Testis (tissue), 5 donors: ENCODE results near the gene SMAP2. TPM values are rescaled to one million over a fixed set of nuclear protein-coding genes. Genes with fewer than 3 reads are reported as not detected.
"Not testable (repeated sequence)": the region's sequence is repeated elsewhere in the genome, so short reads cannot be mapped to it uniquely, and the experiment has no call there.

Experiments used
- DNase-seq: peaks from one replicate; pipeline ENCODE4 v3.0.0-alpha.2; 2019
- H3K27ac ChIP-seq, 2 donors: fragments of 200-600 bp; sonication (generic); one replicate each; pipeline ENCODE4 v1.5.1; 2019
- H3K27me3 ChIP-seq: fragments of 200-600 bp; sonication (generic); one replicate; pipeline ENCODE4 v1.5.1; 2019
- H3K36me3 ChIP-seq: fragments of 200-600 bp; sonication (generic); one replicate; pipeline ENCODE4 v1.5.1; 2017; ENCODE audit warnings: low read depth; ENCODE audit errors: missing control alignments
- H3K4me1 ChIP-seq: fragments of 200-600 bp; sonication (generic); one replicate; pipeline ENCODE4 v1.5.1; 2019
- H3K4me3 ChIP-seq, 2 donors: fragments of 200-600 bp; sonication (generic); one replicate each; pipeline ENCODE4 v1.5.1; 2017 to 2019
- H3K9me3 ChIP-seq: fragments of 200-600 bp; sonication (generic); one replicate; pipeline ENCODE4 v1.5.1; 2017
- POLR2A ChIP-seq: fragments of 450-650 bp; IDR thresholded peaks from one replicate; pipeline ENCODE4 v1.6.1; 2017; ENCODE audit warnings: antibody characterized with exemption, mild to moderate bottlenecking, moderate library complexity
- WGBS, 2 donors: methylation state at CpG; one replicate each; pipeline ENCODE4 v1.1.5; 2018; 5-methylcytosine and 5-hydroxymethylcytosine counted together
- intact Hi-C: fragments of 100-400 bp; cut with DNase I; formaldehyde crosslinking; loops from one replicate; pipeline ENCODE4 v1.15.1; 2023; ENCODE audit warnings: low total_unique reads
- long read RNA-seq, 2 donors: transcript quantifications; one replicate each; lab custom pipeline, GENCODE V29; 2026
- polyA plus RNA-seq: library from polyadenylated mRNA; stranded (reverse); fragments of 350-450 nt; fragmentation: Illumina TruSeq; extraction: RNeasy Lipid Tissue Mini Kit (QIAGEN cat#74804); gene quantifications from one replicate; pipeline ENCODE4 v1.2.3, GENCODE V29; 2014; ENCODE audit warnings: low read depth, low replicate concordance; ENCODE audit not compliant: insufficient read depth
- total RNA-seq, 2 donors: library from RNA; depleted of rRNA; stranded (reverse); fragments of >200 nt; gene quantifications; one replicate each; pipeline ENCODE4 v1.2.3, GENCODE V29; 2016
- TF ChIP-seq, protein P1 (sequence below), 3 experiments: fragments of 450-650 bp in 2 of 3; fragments of 200-600 bp in 1 of 3; sonication (generic) in 1 of 3; IDR thresholded peaks; one replicate each; pipeline ENCODE4 v1.5.1; 2016 to 2019; ENCODE audit warnings: antibody characterized with exemption in 3 of 3, mild to moderate bottlenecking in 2 of 3, moderate library complexity in 1 of 3

Gene SMAP2
- total RNA-seq (10 to 100 TPM; 23.0 to 27.1 TPM), polyA plus RNA-seq (44.3 TPM)
- long read RNA-seq, donor 1, partial matches to known transcripts: 0 of 2 reads
- long read RNA-seq, donor 1, other reads (novel, unspliced or antisense): 0 of 2 reads
- long read RNA-seq, donor 2: 0 reads

DNA sequence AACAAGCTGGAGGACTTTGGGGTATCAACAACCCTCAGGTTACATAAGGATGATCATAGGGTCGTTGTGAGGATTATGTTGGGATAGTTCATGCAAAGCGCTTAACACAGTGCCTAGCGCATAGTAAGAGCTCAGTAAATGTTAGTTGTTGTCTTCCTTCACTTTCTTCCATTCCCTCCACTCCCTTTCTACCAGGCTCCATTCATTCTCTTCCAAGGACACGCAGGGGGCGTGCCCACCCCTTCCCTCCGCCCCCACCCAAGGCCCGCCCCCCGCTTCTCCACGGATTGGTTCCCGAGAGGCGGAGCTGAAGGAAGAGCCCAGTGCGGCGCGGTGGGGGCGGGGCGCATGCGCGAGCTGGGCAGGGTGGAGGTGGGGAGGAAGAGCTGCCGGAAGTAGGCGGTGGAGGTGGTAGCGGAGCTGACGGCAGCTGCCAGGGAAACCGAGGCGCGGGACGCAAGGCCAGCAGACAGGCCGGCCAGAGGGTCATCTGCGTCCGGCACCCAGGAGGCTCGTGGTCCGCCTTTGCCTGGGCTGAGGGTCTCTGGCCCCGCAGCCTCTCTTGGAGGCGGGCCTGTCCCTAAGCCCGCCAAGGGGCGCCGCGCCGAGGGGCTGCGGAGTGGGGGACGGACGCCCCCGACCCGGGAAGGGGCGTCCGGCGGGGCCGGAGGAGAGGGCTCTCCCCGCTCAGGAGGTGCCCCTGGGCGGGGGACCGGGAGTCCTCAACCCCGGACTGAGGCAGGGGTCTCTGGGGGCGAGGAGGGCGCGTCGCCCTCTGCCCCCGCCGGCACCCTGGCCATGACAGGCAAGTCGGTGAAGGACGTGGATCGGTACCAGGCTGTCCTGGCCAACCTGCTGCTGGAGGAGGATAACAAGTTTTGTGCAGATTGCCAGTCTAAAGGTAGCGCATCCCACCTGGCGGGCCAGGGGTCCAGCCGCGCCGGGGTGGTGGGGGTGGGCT is at the start of gene SMAP2:
Gene SMAP2, plus strand, starts transcription at position 405 of the 961 bp plus-strand sequence. Its CDS starts 394 bp downstream, at position 799.
- Histone ChIP-seq H3K4me3 (peak within 1 kb of the TSS; percentile 94 to 100), H3K36me3 (no peaks in the 10 kb centered on the region), H3K27me3 (no peaks in the 10 kb centered on the region), H3K9me3 (no peaks in the 10 kb centered on the region), H3K4me1 (peaks cover 8% of the 10 kb centered on the region), H3K27ac (peak within 1 kb of the TSS; percentile 66 to 88)
- peak; percentile 97 for DNase-seq
- intact Hi-C loops: no loop called here
- 1 to 3% methylated on average over 9 to 32 of the region's 65 CpGs for WGBS, 2 donors
- TF ChIP-seq, protein P1, sequence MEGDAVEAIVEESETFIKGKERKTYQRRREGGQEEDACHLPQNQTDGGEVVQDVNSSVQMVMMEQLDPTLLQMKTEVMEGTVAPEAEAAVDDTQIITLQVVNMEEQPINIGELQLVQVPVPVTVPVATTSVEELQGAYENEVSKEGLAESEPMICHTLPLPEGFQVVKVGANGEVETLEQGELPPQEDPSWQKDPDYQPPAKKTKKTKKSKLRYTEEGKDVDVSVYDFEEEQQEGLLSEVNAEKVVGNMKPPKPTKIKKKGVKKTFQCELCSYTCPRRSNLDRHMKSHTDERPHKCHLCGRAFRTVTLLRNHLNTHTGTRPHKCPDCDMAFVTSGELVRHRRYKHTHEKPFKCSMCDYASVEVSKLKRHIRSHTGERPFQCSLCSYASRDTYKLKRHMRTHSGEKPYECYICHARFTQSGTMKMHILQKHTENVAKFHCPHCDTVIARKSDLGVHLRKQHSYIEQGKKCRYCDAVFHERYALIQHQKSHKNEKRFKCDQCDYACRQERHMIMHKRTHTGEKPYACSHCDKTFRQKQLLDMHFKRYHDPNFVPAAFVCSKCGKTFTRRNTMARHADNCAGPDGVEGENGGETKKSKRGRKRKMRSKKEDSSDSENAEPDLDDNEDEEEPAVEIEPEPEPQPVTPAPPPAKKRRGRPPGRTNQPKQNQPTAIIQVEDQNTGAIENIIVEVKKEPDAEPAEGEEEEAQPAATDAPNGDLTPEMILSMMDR (IDR thresholded peaks at IDR 0.05): no peak
- peak; percentile 13 for TF ChIP-seq POLR2A

DNA sequence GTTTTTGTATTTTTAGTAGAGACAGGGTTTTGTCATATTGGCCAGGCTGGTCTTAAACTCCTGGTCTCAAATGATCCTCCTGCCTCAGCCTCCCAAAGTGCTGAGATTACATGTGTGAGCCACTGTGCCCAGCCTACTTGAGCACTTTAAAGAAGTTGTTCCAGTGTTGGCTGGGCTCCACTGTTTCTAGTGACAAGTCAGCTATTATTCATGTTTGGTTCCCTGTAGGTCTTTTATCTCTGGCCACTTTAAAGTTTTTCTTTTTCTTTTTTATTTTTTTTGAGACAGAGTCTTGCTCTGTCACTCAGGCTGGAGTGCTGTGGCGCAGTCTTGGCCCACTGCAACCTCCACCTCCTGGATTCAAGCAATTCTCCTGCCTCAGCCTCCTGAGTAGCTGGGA is 42.1 kb upstream of the SMAP2 start:
- intact Hi-C loops, H3K4me3 ChIP-seq, H3K9me3 ChIP-seq, H3K36me3 ChIP-seq, DNase-seq, H3K27ac ChIP-seq, H3K4me1 ChIP-seq, H3K27me3 ChIP-seq: not testable (repeated sequence)
- WGBS, 2 donors: 96 to 100% methylated on average over 1 of the region's 1 CpG

DNA sequence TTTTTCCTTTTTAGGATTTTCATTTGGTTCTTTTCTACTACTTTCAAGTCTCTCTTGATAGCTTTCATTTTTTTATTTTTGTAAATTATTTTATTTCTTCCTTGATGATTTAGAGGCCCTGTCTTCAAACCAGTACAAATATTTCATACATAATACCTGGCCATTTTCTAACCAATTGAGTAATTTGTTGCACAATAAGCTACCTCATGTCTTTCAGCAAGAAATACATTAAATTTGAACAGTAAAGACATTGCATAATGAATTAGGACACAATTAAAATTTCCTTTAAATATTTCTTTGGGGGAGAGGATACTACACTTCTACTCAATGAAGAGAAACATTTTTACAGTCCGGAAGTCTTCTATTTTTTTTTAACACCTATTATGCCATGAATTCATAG is 40.8 kb upstream of the SMAP2 start:
- H3K27ac ChIP-seq: no peak overlapping the region
- H3K4me3 ChIP-seq: no peak overlapping the region
- TF ChIP-seq, protein P1 (IDR thresholded peaks at IDR 0.05): no peak
- no peak for TF ChIP-seq POLR2A
- H3K27me3 ChIP-seq: no peaks in the 10 kb centered on the region
- H3K36me3 ChIP-seq: no peaks in the 10 kb centered on the region
- H3K9me3 ChIP-seq: no peaks in the 10 kb centered on the region
- 89 to 92% methylated on average over 1 of the region's 1 CpG for WGBS, 2 donors
- no peaks in the 10 kb centered on the region for H3K4me1 ChIP-seq
- intact Hi-C loops: no loop called here
- no peak for DNase-seq

DNA sequence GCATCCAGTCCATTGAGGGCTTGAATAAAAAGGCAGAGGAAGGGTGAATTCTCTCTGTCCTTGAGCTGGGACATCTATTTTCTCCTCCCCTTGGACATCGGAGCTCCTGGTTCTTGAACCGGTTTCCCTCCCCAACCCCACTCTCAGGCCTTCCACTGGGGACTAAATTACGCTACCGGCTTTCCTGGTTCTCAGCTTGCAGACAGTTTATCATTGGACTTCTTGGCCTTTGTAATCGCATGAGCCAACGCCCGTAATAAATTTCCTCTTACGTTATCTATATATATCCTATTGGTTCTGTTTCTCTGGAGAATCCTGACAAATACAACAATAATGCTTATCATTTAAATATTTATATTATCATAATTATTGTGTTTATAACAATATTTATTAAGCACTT is 36.1 kb upstream of the SMAP2 start:
- Histone ChIP-seq H3K4me1 (no peaks in the 10 kb centered on the region), H3K4me3 (no peak overlapping the region), H3K9me3 (no peaks in the 10 kb centered on the region), H3K36me3 (no peaks in the 10 kb centered on the region), H3K27ac (no peak overlapping the region), H3K27me3 (no peaks in the 10 kb centered on the region)
- 69 to 75% methylated on average over 8 of the region's 8 CpGs for WGBS, 2 donors
- TF ChIP-seq, protein P1 (IDR thresholded peaks at IDR 0.05): no peak
- TF ChIP-seq POLR2A: no peak
- intact Hi-C loops: no loop called here
- DNase-seq: no peak

DNA sequence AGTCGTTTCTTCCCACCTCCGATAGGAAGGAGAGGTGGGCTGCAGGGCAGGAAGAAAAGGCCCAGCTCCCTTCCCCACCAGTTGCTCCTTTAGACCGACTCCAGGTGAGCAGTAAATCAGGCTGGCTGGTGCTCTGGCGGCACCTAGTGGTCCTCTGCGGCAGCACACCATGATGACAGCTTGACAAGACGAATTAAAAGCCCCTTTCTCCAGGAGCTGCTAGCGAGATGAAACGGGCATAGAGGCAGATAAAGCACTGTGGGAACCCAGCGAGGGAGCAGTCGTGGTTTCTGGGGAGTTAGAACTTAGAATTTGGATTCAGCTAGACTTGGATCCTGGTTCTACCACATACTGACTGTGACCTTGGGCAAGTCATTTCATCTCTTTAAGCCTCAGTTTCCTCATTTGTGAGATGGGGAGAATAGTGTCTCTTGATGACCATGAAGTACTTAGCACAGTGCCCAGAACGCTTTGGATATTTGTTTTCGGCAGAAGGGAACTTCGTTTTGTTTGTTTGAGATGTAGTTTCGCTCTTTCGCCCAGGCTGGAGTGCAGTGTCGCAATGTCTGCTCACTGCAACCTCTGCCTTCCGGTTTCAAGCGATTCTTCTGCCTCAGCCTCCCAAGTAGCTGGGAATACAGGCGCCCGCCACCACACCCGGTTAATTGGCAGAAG is 34.6 kb upstream of the SMAP2 start:
- no peaks in the 10 kb centered on the region for H3K36me3 ChIP-seq
- intact Hi-C loops: no loop called here
- no peaks in the 10 kb centered on the region for H3K9me3 ChIP-seq
- H3K4me1 ChIP-seq: no peaks in the 10 kb centered on the region
- no peaks in the 10 kb centered on the region for H3K27me3 ChIP-seq
- TF ChIP-seq, protein P1 (IDR thresholded peaks at IDR 0.05): peak; percentile 89 to 96 (median 90)
- no peak for TF ChIP-seq POLR2A
- 24 to 25% methylated on average over 19 to 21 of the region's 21 CpGs for WGBS, 2 donors
- no peak overlapping the region for H3K27ac ChIP-seq
- no peak overlapping the region for H3K4me3 ChIP-seq
- peak; percentile 91 for DNase-seq
